GM15510 (cell line): ENCODE data around the gene PYCR2.

Source experiments
- POLR2A ChIP-seq: IDR thresholded peaks from 3 replicates; pipeline ENCODE4 v1.6.1; 2011; ENCODE audit warnings: borderline replicate concordance; ENCODE audit not compliant: insufficient read length; ENCODE audit errors: extremely low read depth

The PYCR2 gene

DNA sequence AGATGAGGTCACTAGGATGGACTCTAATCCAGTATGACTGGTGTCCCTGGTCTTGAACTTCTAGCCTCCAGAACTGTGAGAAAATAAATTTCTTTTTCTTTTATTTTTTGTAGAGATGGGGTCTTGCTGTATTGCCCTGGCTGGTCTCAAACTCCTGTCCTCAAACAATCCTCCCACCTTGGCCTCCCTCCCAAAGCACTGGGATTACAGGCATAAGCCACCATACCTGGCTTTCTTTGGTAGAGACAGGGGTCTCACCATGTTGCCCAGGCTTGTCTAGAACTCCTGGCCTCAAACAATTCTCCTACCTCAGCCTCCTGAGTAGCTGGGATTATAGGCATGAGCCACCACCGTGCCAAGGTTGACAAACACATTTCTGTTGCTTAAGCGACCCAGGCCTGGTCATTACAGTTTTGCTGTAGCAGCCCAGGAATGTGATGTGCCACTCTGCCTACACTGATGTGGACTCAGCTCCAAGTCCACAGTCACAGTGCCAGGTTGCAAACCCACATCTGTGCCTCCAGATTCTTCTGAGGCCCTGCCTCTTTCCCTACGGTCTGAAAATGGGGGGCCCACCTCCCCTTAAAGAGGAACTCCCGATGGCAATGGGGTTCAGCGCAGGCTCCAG is 15.9 kb downstream of the PYCR2 start:
- TF ChIP-seq POLR2A: no peak

DNA sequence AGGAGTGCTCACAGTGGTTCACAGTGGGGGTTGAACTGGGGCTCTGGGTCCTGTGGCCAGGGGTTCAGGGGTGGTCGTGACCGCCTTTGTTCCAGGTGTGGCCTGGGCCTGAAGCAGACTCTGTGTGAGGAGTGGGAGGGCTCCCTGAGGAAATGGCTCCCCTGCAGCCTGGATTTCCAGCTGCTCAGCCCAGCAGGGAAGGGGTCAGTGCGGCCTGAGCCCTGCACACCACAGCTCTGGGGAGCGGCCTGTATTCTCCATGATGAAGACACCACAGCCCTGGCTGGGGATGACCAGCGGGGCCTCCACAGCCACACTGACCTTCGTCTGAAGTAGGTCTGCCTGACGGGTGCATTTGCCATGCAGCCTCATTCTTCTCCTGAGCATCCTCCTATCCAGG is 16.7 kb downstream of the PYCR2 start:
- TF ChIP-seq POLR2A: no peak

DNA sequence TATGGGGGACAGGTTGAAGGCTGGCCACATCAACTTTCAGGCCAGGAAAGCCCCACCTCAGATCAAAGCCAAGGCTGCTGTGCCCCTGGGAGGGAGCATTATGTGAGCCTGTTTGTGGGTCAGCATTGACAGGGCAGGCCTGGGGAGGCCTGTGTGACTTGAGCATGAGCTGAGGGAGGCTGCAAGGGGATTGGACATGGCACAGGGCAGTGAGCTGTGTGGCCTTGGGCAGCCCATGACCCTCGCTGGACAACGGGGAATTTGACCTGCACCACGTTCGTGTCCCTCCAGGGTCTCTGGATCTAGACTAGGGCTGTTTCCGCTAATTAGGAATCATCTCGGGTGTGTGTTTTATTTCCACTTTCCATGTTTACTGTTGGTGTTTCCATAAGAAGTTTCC is 17.6 kb downstream of the PYCR2 start:
- no peak for TF ChIP-seq POLR2A

GRCh38 chr1:225903623-225904022 is 20.4 kb downstream of the PYCR2 start:
- no peak for TF ChIP-seq POLR2A

- TF ChIP-seq POLR2A: no peak
These were observed 24.8 kb downstream of the PYCR2 start for GRCh38 chr1:225899044-225899925.

GRCh38 chr1:225897595-225898514 is 26.2 kb downstream of the PYCR2 start:
- no peak for TF ChIP-seq POLR2A

DNA sequence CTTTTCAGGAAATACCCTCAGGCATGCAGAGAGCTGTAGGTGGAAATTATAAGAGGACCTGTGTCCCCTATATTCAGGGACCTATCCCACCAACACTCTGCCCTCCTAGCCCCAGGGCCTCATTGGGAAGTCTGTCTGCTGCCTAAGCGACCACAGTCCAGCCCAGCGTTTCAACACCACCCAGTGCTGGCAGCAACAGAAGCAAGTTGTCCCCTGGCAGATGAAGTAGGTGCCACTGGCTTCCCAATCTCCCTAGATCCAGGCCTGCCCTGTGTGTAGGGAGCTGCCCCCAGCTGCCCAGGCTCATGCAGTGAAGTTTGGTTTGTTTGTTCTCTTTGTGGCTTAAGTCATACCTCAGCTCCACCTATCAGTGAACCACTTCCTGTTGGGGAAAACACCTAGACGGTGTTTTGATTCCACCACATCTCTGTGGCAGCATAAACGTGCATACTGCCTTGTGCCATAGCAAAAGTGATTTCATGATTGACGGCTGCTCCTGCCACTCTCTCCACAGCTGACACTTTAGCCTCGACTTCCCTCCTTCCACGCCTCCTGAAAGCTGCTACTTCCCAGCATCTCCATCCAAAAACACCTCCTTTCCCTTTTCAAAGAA is 27.0 kb downstream of the PYCR2 start:
- peak; percentile 29 for TF ChIP-seq POLR2A

- TF ChIP-seq POLR2A: no peak
These were observed 27.6 kb downstream of the PYCR2 start for GRCh38 chr1:225896494-225896893.

- TF ChIP-seq POLR2A: no peak
These were observed 31.7 kb downstream of the PYCR2 start for GRCh38 chr1:225892307-225892706.

DNA sequence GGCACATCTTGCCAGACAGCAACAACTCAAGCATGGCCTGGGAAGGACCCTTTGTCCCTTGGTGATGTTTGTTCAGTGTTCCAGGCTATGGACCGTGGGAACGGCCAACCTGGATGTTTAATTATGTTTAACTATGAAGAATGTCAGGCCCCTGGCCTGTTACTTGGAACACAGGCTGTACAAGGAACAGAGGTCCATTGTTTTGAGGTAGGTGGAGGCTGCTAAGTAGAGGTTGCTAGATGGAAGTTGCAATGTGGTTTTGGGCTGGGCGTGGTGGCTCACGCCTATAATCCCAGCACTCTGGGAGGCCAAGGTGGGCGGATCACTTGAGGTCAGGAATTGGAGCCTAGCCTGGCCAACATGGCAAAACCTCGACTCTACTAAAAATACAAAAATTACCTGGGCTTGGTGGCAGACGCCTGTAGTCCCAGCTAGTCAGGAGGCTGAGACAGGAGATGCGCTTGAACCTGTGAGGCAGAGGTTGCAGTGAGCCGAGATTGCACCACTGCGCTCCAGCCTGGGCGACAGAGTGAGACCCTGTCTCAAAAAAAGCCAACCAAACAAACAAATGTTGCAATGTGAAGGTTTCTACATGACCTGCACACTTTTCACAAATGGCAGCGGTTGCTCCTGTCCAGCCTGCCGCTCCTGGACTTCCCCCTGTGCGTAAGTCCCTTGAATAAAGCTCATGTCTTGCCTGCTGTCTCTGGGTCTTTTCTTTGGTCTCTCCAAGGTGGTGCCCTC is 32.6 kb downstream of the PYCR2 start:
- TF ChIP-seq POLR2A: no peak

DNA sequence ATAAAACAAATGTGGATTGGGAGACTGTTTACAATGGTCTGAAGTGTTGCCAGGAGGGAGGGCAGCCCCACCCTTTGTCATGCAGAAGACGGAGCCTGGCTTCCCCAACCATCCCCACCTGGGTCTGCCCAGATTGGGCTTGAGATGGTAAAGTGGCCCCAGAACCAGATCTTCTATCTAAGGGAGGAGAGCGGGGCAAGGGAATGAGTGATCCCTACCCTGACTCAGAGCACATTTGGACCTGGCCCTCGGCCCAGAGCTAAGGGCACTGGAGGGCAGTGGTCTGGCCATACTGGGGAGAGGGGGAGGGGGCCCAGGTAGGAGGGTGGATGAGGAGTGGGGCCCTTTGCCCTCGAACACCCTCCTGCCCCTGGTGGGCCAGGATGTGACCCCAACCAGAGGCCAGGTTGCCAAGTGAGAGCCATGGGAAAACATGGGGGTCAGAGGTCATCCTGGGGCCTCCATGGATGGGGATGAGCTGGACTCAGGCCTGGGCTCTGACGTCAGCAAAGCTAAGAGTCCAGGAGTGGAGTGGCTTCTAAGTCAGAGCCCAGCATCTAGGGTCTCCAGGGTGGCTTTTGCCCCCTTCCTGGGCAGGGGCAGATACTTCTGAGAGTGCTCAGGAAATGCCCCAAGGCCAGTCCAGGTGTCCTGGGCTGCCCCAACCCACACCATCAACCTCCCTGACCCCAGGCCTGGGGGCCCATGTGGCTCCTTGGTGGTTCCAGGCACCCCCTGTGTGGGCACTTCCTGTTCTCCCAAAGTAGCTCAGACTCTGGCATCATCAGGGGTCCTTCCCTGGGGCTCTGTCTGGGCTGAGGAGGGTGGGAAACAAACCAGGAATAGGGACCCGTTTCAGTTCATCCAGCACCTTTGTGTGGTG is 33.5 kb downstream of the PYCR2 start:
- TF ChIP-seq POLR2A: no peak

DNA sequence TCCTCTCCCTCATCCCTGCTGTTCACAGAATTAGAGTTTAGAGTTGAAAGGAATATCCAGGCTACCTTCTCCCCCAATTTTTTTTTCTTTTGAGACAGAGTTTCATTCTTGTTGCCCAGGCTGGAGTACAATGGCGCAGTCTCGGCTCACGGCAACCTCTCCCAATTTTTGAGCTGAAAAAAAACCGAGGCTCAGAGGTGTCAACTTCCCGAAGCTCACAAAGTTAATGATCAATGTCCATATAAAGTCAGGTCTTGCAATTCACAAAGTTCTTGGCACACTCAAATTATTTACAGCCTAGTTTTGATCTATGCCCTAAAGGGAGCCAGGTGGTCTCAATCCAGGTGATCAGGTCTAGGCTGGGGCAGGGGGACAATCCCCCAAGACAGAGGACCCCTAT is 34.3 kb downstream of the PYCR2 start:
- TF ChIP-seq POLR2A: no peak
